Endometrium (tissue), 2 donors: ENCODE results near the gene MEIG1.
A peak's percentile ranks its signal among the peaks of the same experiment; 100 is the strongest.
"Not testable (repeated sequence)": the region's sequence is repeated elsewhere in the genome, so short reads cannot be mapped to it uniquely, and the experiment has no call there.

ENCODE experiments used
- FAIRE-seq: peaks from 2 replicates; lab custom pipeline; 2012; peaks lifted over from hg19 to GRCh38; lab: Jason Lieb, UNC
- donor health status: control.
- donor health status: control.

Gene MEIG1, protein sequence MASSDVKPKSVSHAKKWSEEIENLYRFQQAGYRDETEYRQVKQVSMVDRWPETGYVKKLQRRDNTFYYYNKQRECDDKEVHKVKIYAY

DNA sequence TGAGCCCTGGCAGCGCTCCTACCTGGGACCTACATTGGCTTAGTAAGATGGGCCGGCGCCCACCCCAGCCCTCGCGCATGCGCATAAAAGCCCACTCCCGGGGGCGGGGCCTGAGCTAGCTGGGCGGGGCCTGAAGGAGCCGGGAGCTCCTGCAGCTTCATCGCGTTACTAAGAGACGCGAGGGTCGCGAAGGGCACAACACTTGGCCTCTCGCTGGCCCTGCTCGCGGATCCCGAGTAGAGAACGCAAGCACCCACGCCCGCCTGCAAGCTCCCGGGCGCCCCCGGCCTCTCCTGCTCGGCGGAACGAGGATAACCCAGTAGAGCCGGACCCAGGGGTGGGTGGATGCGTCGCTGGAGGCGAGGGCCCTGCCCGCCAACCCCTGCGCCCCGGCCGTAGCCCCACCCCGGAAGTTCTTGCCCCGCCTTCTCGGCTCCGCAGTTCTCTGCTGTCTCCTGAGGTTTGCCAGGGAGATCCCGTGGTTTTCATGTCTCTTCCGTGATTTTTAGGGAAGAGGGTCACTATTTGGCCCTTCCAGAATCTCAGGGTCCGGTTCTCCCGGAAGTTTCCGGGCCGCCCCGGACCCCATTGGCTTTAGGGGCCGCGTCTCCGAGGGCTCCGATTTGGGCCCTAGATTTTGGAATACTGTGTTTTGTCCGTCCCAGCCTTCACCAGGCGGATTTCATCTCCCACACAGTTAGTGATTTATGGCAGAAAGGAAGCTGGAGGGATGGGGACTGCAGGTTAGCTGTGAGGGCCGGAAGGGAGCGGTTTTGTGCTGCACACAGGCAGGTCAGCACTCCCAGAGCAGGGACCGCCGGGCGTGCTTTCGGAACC lies at the start of gene MEIG1:
Gene MEIG1, plus strand, starts transcription at position 168 of the 837 bp plus-strand sequence. CDS start 7,081 bp downstream, outside the sequence.
- FAIRE-seq: no peak

- FAIRE-seq: no peak
Measured at GRCh38 chr10:14910953-14911352, 48.2 kb upstream of the MEIG1 start.

DNA sequence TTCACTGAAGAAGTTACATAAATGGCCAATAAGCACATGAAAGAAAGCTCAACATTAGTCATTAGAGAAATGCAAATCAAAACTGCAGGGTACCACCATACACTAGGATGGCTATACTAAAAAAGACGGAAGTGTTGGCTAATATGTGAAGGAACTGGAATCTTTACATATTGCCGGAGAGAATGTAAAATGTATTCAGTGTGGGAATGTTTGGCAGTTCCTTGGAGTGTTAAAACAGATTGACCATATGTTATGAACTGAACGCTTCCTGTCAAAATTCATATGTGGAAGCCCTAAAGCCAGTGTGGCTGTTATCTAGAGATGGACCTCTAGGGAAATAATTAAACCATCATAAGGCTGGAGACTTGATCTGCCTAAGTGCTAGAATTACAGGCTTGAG lies 47.4 kb upstream of the MEIG1 start:
- FAIRE-seq: no peak

DNA sequence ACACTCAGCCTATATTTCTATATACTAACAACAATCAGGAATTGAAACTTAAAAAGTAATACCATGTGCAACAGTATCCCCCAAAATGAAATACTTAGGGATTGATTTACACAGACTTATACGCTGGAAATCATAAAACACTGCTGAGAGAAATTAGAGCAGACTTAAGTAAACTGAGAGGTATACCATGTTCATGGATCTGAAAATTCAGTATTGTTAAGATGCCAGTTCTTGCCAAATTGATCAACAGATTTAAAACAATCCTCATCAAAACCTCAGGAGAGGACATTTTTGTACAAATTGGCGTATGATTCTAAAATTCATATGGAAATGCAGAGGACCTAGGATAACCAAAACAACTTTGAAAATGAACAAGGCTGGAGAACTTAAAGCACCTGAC lies 42.6 kb upstream of the MEIG1 start:
- FAIRE-seq: no peak

GRCh38 chr10:14917827-14918226 lies 41.4 kb upstream of the MEIG1 start:
- no peak for FAIRE-seq

DNA sequence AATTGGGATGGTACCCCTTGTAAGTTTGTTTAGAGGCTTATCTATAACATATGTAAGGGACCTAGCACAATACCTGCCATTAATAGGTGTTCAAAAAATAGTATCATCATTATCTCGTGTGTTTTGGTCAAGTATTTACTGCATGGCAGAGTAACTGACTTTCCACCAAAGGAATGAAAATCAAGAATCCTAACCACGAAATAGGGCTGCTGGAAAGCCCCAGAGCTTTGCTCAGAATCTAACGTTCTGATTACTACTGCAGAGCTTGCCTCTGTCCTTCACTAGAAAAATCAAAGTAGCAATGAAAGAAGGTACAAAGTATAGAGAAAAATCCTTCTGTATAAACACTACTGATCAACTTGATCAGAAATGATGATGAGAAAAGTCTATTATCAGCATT lies 40.2 kb upstream of the MEIG1 start:
- no peak for FAIRE-seq

DNA sequence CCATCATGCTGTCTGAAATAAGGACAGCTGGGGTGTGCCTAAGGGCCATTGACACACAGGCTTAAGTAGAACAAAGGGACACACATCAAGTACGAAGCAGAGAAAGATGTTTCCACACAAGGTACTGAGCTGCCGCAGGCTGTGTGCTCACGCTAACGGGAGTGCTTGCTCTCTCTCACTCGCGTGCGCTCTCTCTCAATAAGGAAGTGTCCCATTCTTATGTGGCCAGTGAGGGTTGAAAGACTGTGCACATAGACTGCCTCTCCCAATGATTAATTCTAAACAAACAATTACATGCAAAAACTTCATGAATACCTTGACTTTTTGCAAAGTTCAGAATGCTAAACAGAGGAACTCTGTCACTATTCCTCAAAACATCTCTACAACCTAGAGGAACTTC lies 35.2 kb upstream of the MEIG1 start:
- no peak for FAIRE-seq

DNA sequence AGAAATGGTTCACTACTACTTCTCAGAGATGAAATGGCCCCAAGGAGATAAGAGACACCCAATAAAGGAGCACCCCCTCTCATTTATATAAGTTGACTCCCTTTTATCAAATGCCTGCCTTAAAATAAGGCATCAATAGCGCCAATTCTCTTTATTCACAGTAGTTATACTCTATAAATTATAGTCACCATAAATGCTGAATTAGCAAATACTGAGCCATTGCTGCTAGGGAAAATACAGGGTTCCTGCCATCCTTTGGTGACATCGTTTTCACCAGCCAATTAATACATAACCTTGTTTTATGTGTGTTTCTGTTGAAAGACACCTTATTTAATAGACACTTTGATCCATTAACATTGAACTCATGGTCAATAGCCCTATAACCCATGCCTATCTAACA lies 33.9 kb upstream of the MEIG1 start:
- FAIRE-seq: no peak

DNA sequence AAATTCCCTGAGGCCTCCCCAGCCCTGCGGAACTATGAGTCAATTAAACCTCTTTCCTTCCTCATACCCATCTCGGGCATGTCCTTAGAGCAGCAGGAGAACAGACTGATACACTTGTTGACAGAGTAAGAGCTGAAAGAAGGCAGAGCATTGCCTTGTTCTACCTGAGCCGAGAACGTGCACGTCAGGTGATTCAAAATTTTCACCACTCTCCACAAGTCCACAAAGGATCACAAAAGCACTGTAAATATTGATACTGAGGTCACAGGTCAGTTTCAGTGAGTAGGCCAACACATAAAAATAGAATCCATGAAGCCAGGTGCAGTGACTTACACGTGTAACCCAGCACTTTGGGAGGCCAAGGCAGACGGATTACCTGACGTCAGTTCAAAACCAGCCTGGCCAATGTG lies 33.1 kb upstream of the MEIG1 start:
- no peak for FAIRE-seq

GRCh38 chr10:14926722-14927416 lies 32.3 kb upstream of the MEIG1 start:
- FAIRE-seq: no peak

- no peak for FAIRE-seq
Measured at GRCh38 chr10:14930610-14931009, 28.6 kb upstream of the MEIG1 start.

- no peak for FAIRE-seq
Measured at GRCh38 chr10:14936584-14936983, 22.6 kb upstream of the MEIG1 start.

DNA sequence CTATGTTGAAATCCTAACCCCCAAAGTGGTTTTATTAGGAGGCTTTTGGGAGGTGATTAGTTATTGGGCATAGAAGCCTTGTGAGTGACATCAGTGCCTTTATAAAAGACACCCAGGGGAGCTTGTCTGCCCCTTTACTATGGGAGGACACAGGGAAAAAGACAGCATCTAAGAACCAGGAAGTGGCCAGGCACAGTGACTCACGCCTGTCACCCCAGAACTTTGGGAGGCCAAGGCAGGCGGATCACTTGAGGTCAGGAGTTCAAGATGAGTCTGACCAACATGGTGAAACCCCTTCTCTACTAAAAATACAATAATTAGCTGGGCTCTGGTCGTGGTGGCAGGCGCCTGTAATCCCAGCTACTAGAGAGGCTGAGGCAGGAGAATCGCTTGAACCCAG lies 20.2 kb upstream of the MEIG1 start:
- FAIRE-seq: not testable (repeated sequence)

- not testable (repeated sequence) for FAIRE-seq
Measured at GRCh38 chr10:14942147-14942949, 16.8 kb upstream of the MEIG1 start.

- not testable (repeated sequence) for FAIRE-seq
Measured at GRCh38 chr10:14942950-14943338, 16.2 kb upstream of the MEIG1 start.

GRCh38 chr10:14945108-14945507 lies 14.1 kb upstream of the MEIG1 start:
- FAIRE-seq: no peak

DNA sequence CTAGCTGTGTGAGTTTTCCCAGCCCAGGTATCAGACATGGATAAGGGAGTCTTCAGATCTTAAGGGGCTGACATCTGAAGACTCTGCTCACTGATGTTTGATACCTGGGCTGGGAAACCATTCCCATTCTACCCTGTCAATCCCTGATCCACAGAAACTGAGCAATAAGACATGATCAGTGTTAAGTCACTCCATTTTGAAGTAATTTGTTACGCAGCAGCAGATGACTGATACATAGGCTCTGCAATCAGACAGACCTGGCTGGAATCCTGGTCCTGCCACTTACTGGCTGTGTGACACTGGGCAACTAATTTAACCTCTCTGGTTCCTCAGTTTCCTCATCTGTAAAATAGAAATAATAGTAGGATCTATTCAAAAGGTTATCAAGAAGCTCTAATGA lies 11.9 kb upstream of the MEIG1 start:
- FAIRE-seq: no peak

DNA sequence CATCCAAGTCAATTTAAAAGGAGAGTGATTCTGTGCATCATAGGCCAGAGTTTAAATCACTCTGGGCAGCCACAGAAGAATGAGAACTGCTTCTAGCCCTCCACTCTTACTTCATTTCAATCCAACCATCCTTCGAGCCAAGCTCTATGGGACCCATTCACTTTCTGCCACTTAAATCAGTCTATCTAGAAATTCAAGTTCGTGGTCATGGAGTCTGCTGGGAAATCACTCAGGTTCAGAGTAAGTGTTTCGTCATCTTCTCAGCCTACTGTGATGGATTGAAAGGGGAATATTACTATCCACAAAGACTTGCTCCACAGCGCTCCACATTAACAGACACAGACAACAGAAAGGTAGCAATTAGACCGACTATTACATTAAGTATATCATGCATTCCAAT lies 9.9 kb upstream of the MEIG1 start:
- no peak for FAIRE-seq

GRCh38 chr10:14952851-14953423 lies 6.3 kb upstream of the MEIG1 start:
- FAIRE-seq: no peak

DNA sequence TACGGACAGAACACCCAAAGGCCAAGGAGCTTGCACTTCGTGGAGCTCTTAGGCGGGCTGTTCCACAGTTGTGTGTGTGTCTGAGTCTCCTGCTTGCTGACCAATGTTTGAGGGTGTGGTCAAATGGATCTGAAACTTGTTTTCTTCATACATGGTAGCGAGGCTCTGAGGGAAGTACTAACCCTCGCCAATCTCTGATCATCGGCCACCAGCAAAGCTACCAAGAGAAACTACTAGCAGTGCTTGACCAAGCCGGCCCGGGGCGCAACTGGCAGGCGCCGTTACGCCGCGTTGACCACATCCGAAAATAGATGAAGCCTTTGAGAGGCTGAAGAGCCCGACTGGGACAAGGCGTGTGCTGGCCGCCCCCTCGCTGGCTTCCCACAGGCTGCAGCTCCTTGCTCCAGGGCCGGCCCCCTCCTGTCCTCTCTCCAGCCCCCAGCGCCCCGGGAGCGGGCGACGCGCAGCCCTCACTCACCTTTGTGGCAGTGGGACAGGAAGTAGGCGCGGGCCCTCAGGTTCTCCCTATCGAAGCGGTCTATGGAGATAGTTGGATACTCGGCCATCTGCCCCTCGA lies 5.7 kb upstream of the MEIG1 start:
- no peak for FAIRE-seq

- FAIRE-seq: peak; percentile 33
Measured at GRCh38 chr10:14954001-14954770, 5.0 kb upstream of the MEIG1 start, which contains the start of gene DCLRE1C. Gene DCLRE1C (minus strand): TSS chr10:14954096. CDS start chr10:14954010, 86 bp downstream.
